Cerebellar nuclear complex (tissue), 1 donor: ENCODE data around the gene MAP4K2.
A peak's percentile ranks its signal among the peaks of the same experiment; 100 is the strongest.
"Not testable (repeated sequence)": the region's sequence is repeated elsewhere in the genome, so short reads cannot be mapped to it uniquely, and the experiment has no call there.

Experiments
- DNase-seq, 2 experiments: peaks; one replicate each; lab custom pipeline; 2025; lab: John Stamatoyannopoulos, UW

MAP4K2 gene

DNA sequence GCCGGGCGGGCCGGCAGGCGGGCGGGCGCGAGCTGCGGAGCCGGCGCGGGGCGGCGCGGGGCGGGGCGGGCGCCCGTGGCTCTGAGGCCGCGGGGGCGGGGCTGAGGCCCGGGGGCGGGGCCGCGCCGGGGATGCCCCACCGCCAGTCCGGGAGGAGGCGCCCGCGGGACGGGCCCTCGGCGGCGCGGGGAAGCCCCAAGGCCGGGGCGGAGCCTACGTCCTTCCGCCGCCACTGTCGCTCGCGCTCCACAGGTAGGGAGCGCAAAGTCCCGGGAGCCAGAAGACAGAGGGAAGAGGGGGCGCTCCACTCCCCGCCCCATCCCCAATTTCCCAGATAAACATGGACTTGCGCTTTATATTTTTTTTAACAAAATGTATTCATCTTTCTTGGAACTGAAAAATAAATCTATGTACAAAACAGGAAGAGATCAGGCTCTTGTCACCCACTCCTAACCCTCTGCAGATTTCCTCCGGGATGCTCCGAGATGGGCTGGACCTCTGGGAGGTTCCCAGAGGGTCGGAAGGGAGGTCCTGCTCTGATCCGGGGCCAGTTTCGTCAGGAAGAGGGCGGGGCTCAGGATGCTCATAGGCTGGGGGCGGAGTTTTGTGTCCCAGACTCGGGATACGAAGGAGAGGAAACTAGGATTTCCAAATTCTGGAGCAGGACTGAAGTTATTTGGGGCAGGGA, at the start of gene MAP4K2:
Gene MAP4K2, minus strand, starts transcription at position 57 of the 688 bp plus-strand sequence. CDS start 65 bp downstream, outside the sequence.
- DNase-seq: peak in 1 of 2 experiments; percentile 43

DNA sequence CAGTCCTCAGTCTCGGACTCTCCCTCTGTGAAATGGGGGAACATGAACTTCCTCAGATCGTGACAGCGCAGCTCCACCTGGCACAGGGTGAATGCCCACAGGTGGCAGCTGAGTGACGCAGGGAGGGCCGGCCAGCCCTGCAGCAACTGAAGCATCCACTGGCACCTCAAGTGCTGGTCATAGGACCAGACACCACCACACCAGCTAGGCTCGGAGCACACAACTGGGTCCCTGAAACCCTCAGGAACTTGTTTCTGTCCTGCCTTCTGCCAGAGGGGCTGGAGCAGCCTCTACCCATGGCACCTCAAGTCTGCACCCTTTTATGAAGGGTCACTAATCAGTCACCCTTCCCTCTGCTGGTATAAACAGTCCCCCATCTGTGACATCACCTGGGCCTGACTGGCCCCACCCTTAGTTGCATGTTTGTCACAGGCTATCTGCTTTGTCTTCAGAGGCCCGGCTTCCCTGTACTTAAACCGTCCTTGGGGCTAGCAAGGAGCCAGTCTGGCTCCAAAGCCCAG, 48.9 kb upstream of the MAP4K2 start:
- peak in 1 of 2 experiments; percentile 28 for DNase-seq

DNA sequence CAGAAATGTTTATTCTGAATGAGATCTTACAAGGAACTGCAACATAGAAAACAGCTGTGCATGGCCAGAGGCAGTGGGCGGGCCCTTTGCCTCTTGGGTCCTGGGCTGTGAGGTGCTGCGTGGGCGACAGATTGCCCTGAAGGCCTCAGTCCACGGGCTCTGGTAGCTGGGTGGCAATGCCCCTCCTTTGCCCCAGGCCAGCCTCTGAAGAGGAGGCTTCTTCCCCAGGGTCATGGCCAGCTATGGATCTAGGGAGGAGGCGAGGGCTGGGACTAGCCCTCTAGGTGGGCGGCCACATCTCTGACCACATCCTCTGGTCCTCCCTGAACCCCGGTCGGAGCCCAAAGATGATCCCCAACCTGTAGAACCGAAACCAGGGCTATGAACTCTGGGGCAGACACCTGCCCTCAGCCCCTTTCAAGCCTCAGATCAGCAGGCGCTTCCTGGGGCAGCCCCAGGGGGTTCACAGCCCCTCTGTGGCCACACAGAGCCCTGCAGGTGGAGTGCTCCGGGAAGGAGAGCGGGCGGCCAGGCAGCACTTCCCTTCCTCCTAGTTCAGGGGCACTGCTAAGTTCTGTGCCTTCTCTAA, 48.1 kb upstream of the MAP4K2 start:
- no peak for DNase-seq

DNA sequence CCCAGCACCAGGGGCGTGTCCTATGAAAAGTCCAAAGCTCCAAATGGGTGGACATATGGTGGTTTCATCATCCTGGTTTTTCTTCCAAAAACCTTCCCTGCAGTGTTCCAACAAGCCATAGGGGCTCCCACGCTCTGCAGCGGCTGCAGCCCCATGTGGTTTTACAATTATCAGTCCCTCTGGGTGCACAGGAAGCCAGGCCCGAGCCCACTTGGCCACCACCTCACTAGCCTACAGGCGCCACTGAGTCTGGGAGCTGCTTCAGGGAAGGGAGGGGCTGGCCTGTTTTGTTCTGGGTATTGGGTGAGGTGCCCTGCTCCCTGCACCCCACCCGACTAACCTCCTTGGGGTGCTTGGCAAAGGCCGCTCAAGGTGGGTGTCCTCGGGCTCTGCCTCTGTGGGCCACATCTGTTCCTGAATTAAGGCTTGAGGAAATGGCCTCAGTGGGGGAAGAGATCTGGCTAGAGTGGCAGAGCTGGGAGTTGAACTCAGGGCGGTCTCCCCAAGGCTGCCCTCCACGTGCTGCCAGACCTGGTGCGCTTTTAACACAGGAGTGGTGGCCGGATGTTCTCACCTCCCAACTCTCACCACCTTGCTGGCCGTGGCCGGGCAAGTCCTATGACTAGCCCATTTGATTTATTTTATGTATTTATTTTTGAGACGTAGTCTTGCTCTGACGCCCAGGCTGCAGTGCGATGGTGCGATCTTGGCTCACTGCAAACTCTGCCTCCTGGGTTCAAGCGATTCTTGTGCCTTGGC, 46.8 kb upstream of the MAP4K2 start:
- no peak for DNase-seq

DNA sequence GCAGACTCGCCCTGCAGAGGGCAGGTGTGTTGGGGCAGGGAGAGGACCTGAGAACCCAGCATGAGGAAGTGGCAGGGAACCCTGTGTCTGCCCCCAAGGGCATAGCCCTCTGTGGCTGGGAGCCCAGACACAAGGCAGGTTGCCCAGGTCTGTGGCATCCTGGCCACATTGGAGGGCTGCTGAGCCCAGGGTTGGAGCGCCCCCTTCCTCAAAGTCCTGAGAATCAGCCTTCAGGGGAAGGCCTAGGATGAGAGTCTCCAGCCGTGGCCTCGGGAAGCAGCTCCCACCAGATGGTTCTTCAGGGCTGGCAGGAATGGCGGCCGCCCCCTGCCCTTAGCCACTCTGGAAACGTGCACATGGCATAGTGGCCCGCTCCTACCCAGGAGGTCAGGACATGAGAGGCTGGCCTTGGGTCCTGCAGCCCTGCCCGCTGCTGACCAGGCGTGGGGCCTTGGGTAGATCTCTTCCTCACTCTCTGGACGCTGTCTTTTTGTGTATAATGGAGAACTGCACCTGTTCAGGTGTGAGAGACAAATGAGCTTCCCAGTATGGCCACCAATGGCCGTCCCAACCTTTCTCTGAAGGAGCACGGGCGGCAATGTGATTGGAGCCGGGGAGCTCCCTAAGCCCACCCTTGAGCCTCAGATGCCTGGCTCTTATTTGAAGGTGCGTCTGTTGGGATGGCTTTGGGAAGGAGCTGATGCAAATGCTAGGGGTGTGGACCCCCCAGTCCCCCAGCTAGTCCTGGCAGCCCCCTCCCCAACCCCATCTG, 46.0 kb upstream of the MAP4K2 start:
- no peak for DNase-seq

GRCh38 chr11:64848214-64848825, 45.3 kb upstream of the MAP4K2 start:
- no peak for DNase-seq

- peak in 1 of 2 experiments; percentile 91 for DNase-seq
These were observed 44.1 kb upstream of the MAP4K2 start for GRCh38 chr11:64846998-64847666.

- not testable (repeated sequence) for DNase-seq
These were observed 42.7 kb upstream of the MAP4K2 start for GRCh38 chr11:64845776-64846129.

DNA sequence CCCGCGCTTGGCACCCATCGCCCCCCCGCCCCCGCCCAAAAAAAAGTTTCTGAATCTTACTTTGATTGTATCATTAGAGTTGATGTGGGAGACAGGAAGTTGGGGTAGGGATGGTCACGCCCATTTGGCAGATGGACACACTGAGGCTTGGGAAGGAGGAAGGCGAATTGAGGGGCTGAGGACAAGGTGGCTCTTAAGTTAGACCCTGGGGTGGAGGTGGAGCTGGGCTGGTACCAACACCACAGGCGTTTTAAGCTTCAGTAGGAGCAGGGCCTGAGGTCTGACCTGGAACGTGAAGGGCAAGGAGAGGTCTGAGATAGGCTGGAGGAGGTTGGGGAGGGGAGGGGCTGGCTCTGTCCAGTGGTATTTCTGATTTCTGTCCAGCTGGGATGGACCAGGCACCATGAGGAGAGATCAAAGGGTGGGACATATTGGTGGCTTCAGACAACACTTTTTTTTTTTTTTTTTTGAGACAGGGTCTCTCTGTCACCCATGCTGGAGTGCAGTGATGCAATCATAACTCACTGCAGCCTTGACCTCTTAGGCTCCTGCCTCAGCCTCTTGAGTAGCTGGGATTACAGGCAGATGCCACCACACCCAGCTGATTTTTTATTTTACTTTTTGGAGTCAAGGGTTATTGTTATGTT, 42.2 kb upstream of the MAP4K2 start:
- no peak for DNase-seq

DNA sequence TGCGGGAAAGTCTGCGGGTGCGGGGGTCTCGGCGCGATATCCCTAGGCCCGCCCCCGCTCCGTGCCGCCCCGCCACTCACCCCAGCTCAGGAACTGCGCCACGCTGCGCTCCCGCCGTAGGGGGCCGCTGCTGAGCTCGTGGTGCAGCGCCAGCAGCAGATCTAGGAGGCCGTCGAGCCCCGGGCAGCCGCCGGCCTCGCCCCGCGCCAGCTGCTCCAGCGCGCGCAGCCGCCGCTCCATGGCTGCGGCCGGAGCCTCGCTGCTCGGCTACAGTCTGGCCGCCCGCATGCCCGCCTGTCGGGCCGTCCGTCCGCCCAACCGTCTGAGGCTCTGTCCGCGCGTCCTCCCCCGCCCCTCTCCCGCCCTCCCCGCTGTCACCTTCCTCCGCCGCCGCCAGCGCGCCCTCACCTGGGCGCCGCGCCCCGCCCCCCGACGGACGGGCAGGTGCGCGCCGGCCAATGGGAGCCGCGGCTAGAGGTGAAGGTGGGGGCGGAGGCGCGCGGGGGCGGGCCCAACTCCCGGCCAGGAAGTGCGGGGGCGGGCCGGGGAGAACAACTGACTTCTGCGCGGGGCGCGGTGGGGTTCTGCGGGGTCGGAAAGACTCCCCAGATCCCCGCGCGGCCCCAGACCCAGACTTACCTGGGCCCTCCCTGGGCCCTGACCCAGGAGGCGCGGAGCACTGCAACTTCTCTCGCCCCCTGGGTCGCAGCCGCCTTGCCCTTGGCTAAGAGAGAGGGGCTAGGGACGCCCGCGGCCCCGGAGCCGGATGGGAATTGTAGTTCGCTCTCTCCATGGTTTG, 41.5 kb upstream of the MAP4K2 start, which contains the start of gene CDC42BPG:
Gene CDC42BPG, minus strand, starts transcription at position 324 of the 799 bp plus-strand sequence. Its CDS starts 84 bp downstream, at position 240.
- DNase-seq: no peak

DNA sequence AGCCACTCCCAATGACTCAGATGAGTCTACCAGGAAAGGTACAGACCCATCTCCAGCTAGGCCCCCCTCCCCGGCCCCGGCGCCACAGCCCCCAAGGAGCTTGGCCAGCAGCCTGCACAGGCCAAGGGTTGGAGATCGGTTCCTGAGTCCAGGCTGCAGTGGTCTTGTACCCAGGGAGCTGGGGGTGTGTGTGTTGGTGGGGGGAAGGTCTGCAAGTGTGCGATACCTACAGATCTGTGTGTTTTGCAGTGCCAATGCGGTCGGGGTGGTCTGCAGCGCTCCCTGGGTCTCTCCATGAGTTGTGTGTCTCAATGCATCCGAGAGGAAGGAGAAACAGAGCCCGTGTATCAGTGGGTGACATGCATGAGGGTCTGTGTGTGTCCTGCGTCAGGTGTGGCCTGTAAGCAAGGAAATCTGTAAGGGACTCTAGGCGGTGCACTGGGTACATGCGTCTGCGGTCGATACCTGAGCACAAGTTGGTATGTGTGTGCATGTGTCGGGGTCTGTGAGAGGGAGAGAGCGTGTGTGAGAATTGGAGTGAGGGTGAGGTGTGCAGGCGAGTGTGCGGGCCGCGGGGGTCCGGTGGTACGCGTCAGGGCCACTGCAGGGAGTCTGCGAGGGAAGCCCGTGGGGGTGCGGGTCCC, 40.8 kb upstream of the MAP4K2 start:
- no peak for DNase-seq

DNA sequence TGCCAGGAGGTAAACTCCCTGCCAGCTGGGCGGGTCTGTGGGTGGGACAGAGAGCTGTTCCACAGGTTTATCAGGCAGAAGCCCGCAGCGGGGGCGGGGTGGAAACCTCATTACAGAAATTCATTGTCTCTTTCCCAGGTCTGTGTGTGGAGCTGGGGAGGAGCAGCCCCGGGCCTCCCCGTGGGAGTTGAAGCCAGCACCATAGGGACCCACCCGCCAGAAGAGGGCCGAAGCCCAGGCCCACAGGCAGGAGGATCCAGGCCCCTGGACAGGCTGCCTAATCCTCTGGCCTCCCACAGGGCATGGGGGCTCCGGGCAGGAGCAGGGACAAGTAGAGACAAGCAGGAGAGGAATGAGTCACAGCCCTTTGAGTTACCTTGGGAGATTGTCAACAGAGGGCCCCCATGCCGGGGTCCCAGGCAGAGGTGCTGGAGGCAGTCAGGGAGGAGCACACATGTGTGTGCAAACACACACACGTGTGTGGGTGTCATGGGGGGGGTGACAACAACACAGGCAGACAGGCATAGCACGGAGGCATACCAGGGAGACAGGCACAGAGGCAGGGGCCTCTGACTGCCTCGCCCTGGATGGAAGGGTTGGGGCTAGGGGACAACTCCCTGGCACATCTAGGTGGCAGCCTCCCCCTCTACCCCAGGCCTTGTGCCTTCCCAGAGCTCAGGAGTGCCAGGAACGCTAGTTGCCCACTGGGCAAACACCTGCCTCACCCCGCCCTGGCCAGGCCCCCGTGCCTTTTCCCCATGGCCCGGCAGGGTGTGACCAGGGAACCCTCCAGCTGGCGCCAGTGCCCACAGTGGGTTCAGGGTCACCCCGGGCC, 40.1 kb upstream of the MAP4K2 start:
- no peak for DNase-seq

- DNase-seq: no peak
These were observed 39.3 kb upstream of the MAP4K2 start for GRCh38 chr11:64842366-64842759.

GRCh38 chr11:64841592-64842365, 38.8 kb upstream of the MAP4K2 start:
- no peak for DNase-seq

GRCh38 chr11:64839887-64840782, 37.1 kb upstream of the MAP4K2 start:
- no peak for DNase-seq

DNA sequence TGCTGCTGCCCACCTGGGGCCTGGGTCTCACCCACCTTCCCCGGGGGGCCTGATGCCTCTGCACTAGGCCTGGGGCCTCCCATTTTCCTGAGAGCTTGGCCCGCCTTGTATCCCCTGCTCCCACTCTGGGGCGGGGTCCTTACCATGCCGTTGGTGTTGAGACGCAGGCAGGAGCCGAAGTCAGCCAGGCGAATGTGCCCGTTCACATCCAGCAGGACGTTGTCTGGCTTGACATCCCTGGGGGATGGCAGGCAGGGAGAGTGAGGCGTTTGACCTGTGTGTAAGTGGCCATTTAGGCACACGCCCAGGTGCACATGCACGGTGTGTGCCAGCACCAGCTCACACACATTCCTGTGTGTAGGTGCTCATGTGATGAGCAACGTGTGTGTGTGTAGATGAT, 36.3 kb upstream of the MAP4K2 start:
- DNase-seq: no peak
